Ishikawa (cell line): ENCODE data around the gene NT5M.

ENCODE experiments used
- CREB1 ChIP-seq: IDR thresholded peaks from 2 replicates; pipeline ENCODE4 v1.6.1; 2012; ENCODE audit warnings: low read depth
- EP300 ChIP-seq: IDR thresholded peaks from 2 replicates; pipeline ENCODE4 v1.6.1; 2012; ENCODE audit warnings: borderline replicate concordance
- MAX ChIP-seq: IDR thresholded peaks from 2 replicates; pipeline ENCODE4 v1.6.1; 2012
- REST ChIP-seq: IDR thresholded peaks from 2 replicates; pipeline ENCODE4 v1.6.1; 2012; ENCODE audit warnings: low read depth, mild to moderate bottlenecking
- USF1 ChIP-seq: IDR thresholded peaks from 2 replicates; pipeline ENCODE4 v1.6.1; 2012

- no peak for TF ChIP-seq EP300
- TF ChIP-seq MAX, result no peak
- no peak for TF ChIP-seq USF1
- TF ChIP-seq REST, result no peak
- no peak for TF ChIP-seq CREB1
Measured at GRCh38 chr17:17258998-17259397, 44.2 kb upstream of the NT5M start.
